Central memory CD4-positive, alpha-beta T cell (primary cell): ENCODE measurements around the gene KLHDC10.
"Not testable (repeated sequence)": the region's sequence is repeated elsewhere in the genome, so short reads cannot be mapped to it uniquely, and the experiment has no call there.

Experiments used
- DNase-seq: peaks from one replicate; pipeline ENCODE4 v3.0.0; 2022

KLHDC10 gene

GRCh38 chr7:130141884-130142653 lies 71.7 kb downstream of the KLHDC10 start:
- no peak for DNase-seq

GRCh38 chr7:130142654-130143333 lies 72.5 kb downstream of the KLHDC10 start:
- DNase-seq: no peak

- DNase-seq: no peak
Measured at GRCh38 chr7:130143334-130143732, 73.0 kb downstream of the KLHDC10 start.

DNA sequence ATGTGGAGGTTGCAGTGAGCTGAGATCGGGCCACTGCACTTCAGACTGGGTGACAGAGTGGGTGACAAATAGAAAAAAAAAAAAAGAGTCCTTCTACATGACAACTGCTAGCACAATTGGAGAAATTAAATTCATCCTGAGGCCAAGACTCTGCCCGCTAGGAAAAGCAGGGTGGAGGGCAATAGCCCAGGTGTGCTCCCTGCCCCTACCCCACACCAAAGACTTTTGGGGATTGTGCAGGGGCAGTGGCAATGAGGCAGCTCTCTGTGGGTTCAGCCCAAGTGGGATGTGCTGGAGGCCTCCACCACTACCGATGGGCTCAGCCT lies 73.6 kb downstream of the KLHDC10 start:
- no peak for DNase-seq

DNA sequence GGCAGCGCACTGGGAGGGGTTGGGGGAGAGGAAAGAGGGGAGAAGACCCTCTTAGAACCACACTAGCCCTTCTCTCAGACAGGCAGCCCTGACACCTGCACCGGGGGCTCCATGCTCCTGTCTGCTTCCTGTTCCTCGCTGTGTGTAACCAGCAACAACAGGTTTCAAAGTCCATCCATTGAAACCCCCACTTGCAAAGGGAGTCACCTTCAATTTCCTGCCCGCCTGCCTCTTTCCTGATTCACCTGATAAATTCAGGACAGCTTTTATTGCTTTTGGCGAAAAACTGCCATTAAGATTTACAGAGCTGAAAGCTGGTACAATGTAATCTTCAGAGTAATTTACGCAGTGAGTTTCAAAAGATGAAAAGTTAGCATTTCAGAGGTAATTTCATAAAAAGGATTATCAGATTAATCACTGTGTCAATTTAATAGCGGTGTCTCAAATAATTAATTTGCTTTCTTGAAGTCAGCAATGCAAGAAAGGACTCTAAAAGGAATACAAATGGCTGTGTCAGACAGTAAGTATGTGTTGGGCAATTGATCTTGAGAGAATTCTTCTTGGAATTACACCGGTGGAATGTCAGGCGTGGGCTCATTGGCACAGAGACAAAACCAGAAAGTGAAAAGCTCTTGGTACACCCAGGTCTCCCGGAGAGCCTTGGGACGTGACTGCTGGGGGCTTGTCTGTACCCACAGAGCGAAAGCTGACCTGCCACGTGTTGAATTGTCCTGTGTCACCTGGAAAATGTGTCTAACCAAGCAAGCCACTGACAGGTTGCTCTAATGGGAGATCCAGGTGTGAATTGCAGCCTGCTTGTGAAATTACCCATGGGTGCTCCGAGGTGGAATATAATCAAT lies 74.2 kb downstream of the KLHDC10 start:
- no peak for DNase-seq

DNA sequence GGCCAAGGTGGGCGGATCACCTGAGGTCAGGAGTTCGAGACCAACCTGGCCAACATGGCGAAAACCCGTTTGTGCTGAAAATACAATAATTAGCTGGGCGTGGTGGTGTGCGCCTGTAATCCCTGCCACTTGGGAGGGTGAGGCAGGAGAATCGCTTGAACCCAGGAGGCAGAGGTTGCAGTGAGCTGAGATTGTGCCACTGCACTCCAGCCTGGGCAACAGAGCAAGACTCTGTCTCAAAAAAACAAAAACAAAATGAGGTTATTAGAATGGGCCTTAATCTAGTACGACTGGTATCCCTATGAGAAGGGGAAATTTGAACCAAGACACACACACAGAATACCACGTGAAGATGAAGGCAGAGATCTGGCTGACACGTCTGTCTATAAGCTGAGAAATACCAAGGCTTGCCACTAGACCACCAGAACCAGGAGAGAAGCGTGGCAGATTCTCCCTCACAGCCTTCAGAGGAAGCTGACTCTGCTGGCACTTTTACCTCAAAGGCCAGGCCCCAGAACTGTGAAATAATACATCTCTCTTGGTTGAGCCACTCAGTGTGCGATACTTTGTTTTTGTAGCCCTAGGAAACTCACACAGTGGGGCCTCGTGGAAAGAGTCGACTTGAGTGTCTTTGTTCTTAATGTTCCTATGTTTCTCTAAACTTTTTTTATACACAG lies 75.2 kb downstream of the KLHDC10 start:
- DNase-seq: no peak

DNA sequence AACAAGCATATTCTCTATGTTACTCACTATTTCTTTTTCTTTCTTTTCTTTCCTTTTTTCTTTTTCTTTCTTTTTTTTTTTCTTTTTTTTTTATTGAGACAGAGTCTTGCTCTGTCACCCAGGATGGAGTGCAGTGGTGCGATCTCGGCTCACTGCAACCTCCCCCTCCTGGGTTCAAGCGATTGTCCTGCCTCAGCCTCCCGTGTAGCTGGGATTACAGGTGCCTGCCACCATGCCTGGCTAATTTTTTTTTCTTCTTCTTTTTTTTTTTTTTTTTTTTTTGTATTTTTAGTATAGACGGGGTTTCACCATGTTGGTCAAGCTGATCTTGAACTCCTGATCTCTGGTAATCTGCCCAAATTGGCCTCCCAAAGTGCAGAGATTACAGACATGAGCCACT lies 75.8 kb downstream of the KLHDC10 start:
- not testable (repeated sequence) for DNase-seq

DNA sequence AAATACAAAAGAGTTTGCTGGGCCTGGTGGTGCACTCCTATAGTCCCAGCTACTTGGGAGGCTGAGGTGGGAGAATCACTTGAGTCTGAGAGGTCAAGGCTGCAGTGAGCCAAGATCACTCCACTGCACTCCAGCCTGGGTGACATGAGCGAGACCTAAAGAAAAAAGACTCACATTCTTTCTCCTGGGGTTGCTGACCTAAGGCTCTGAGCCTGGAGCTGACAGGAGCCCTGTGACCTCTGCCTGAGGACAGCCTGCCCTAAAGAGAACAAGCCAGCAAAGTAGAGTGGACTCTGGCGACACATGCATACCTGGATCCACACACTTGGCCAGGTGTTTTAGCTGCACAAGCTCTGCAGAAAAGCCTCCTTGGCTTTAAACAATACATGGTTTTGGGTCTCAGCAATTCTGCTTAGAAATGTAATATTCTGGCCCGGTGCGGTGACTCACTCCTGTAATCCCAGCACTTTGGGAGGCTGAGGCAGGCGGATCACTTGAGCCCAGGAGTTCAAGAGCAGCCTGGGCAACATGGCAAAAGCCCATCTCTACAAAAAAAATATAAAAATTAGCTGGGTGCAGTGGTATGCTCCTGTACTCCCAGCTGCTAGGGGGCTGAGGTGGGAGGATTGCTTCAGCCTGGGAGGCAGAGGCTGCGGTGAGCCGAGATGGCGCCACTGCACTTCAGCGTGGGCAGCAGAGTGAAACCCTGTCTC lies 76.5 kb downstream of the KLHDC10 start:
- DNase-seq: no peak

GRCh38 chr7:130147710-130148325 lies 77.5 kb downstream of the KLHDC10 start:
- no peak for DNase-seq

- no peak for DNase-seq
Measured at GRCh38 chr7:130148561-130148960, 78.2 kb downstream of the KLHDC10 start.

GRCh38 chr7:130149281-130150139 lies 79.2 kb downstream of the KLHDC10 start:
- no peak for DNase-seq

DNA sequence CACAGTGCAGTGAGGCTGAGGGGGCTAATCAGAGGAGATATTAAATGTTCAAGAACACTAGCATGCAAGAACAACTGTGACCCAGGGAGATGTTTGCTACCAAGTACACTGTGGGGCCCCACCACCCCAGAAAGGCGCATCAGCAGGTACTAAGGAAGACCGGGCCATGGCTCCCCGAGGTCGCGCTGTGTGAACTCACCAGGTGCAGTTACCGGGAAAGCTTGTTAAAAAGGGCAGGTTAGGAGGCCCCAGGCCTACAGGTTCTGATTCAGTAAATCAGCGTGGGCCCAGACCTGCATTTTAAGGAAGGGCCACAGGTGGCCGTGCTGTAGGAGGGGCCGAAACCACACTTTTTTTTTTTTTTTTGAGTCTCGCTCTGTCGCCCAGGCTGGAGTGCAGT lies 80.3 kb downstream of the KLHDC10 start:
- no peak for DNase-seq

DNA sequence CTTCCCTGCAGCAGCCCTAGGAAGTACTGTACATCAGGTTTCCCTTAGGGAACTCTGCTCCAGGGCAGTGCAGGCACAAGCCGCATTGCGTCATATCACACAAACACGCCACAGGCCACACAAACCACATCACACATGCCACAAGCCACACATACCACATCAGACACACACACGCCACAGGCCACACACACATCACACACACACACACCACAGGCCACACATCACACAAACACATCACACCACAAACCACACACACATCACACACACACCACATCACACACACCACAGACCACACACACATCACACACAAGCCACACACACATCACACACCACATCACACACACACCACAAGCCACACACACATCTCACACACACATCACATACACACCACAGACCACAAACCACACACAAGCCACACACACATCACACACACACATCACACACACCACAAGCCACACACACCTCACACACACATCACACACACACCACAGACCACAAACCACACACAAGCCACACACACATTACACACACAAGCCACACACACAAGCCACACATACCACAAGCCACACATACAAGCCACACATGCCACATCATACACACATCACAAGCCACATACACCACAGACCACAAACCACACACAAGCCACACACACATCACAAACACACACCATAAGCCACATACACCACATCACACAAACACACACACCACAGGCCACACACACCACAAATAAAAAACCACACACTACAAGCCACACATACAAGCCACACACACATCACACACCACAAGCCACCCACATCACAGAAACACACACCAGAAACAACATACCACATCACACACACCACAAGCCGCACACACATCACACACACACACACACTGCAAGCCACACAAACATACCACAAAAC lies 81.5 kb downstream of the KLHDC10 start:
- DNase-seq: peak; percentile 34

- DNase-seq: peak; percentile 10
Measured at GRCh38 chr7:130152493-130153210, 82.3 kb downstream of the KLHDC10 start.

GRCh38 chr7:130153211-130153908 lies 83.0 kb downstream of the KLHDC10 start:
- DNase-seq: no peak

- DNase-seq: no peak
Measured at GRCh38 chr7:130154131-130154500, 83.8 kb downstream of the KLHDC10 start.

DNA sequence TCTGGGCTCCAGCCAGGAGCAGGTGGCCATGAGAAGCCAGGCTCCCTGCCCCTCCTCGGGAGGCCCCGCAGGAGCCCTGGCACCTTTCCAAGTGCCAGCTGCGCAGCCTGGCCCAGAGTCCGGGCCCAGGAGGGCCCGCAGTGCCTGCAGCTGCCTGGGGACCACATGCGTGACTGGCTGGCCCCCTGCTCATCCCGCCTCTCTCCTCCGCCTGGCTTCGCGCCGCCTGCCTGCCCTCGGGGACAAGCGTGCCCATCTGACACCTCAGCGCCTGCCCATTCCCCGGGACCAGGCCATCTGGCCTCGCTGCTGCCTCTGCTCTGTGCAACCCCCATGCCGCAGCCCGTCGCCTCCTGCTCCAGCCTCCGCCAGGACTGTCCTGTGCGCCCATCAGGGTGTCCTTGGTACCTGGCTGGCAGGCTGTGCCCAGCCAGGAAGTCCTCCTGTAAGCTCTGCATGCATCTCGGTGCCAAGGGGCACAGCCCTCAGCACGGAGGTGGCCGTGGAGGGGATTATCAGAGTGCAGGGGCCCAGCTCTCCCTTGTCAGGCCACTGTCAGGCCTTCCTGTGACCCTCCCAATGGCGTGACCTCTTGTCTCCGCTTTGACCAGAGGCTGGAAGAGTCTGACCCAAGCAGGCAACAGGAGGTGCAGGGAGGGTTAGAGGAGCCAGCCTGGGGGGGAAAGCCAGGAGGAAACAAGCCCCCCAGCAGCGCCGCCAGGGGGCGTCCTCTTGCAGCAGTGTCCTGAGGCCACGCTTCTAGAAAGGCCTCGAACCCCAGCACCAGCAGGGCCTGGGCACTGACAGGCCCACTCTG lies 84.4 kb downstream of the KLHDC10 start:
- DNase-seq: no peak

DNA sequence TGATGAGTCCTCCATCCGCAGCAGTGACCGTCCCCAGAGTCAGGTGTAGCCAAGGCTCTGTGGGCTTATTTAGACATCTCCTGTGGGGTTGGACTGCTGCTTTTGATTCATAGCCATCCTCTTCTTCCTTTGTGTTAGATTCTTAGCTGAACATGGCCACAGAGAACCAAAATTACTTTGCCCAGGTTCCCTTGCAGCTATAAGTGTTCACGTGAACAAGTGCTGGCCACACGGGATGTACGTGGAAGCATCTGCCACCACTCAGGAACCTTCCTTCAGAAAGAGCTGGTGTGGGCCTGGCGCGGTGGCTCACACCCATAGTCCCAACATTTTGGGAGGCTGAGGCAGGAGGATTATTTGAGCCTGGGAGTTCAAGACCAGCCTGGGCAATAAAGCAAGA lies 85.8 kb downstream of the KLHDC10 start:
- no peak for DNase-seq
